ELR (cell line): Measurements from ENCODE around the gene MCTP1.

Source experiments
- DNase-seq: peaks from one replicate; pipeline ENCODE4 v3.0.0-alpha.2; 2015; ENCODE audit warnings: low read depth

MCTP1 gene

GRCh38 chr5:94759022-94759421 is 525.9 kb downstream of the MCTP1 start:
- DNase-seq: no peak

- peak; percentile 37 for DNase-seq
Measured at GRCh38 chr5:94754824-94755223, 530.1 kb downstream of the MCTP1 start.

DNA sequence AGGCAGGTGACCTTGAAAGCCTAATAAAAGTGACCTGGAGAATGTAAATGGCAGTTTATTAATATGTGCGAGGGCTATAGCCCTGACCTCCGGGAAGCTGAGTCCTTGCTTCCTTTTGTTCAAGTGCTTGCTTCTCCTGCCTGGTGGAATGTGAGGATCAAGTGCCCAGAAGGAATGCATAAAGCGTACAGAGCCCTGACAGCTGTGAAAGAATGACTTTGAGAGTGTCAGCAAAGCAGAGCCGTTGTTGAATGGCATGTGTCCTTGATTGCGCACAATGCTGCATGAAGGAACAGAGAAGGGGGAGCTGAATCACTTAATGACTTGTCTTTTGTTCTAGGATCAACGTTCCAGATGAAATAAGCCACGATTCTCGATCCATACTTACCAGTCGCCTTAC is 533.4 kb downstream of the MCTP1 start:
- DNase-seq: no peak

DNA sequence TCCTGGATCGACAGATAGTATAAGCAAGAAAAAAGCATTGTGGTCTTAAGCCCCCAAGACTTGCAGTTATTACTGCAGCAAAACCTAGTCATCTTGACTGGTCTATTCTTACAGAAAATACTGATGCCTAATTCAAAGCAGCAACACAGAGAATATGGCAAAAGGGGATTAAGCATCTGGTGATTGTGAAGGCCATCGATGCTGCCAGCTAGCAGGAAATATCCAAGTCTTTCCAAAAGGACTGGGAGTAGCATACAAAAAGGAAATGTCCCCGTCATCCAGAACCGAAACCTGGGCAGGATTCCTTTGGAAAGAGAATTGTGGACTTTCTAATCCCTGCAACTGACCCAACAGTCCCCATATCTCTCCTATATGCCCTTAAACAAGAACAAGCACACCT is 534.2 kb downstream of the MCTP1 start:
- DNase-seq: no peak

DNA sequence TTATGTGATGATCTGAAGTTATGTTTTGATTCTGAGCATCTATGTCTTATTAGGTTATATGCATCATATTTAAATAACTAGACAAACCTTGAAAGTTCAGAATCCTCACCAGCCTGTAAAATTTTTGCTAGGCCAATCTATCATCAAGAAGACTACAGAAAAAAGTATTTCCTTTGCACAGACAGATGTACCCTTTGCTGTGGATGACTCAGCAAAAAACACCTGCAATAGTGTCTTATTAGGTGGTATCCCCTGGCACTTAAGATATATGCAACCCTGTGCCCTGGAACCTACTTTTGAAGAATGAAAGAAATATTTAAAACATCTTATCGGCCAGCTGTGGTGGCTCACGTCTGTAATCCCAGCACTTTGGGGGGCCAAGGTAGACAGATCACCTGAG is 535.9 kb downstream of the MCTP1 start:
- DNase-seq: no peak

- no peak for DNase-seq
Measured at GRCh38 chr5:94748212-94748611, 536.7 kb downstream of the MCTP1 start.

- DNase-seq: no peak
Measured at GRCh38 chr5:94747371-94747770, 537.5 kb downstream of the MCTP1 start.

DNA sequence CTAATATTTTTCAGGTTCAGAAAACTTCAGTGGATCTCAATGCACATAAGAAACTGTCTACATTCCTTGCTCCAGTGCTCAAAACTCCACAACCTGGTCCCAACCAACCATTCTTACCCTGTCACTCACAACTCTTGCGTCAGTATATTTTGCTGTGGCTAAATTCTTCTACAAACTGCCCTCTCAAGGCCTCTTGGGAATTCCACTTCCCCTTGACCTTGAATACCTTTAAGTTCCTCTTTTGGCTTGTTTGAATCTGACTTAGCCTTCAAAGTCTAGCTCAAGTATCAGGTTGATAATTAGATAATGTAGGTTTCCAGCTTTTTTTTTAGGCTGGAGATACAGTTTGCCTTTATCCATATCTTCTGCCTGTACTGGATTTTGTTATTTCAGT is 538.2 kb downstream of the MCTP1 start:
- DNase-seq: no peak

- DNase-seq: peak; percentile 76
Measured at GRCh38 chr5:94745786-94746730, 538.8 kb downstream of the MCTP1 start.

GRCh38 chr5:94744906-94745305 is 540.0 kb downstream of the MCTP1 start:
- no peak for DNase-seq

DNA sequence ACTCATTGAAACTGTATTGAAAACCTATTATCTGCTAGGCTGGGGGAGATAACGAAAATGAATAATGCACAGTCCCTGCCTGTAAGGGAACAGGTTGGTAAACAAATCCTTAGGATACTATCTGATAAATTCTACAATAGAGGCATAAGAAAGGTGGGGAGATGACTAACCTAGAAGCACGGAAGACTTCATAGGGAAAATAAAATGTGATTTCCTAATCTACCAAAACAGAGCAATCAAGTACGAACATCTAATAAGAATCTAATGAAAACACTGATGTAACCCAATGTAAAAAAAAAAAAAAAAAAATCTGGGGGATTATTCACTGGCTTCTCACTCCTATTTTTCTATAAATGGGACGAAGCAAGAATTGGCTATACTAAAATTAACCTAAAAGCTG is 542.0 kb downstream of the MCTP1 start:
- no peak for DNase-seq

DNA sequence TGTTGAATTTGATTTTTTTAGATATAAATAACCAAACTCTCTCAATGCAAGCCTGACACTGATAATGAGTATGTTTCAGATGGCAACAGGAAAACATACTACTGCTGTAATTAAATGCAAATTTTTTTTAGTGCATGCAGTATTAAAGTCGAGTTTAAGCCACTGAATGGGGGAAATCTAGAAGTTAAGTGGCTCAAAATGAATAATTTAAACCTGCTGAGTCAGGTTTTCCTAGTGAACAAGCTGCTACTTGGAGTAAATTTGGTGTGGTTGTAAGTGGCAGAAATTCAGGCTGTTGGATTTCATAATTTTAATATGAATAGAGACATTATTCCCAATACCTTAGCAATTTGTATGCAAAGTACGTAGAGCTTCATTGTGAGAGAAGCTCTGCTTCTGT is 544.6 kb downstream of the MCTP1 start:
- DNase-seq: no peak

GRCh38 chr5:94736498-94736897 is 548.4 kb downstream of the MCTP1 start:
- DNase-seq: no peak

DNA sequence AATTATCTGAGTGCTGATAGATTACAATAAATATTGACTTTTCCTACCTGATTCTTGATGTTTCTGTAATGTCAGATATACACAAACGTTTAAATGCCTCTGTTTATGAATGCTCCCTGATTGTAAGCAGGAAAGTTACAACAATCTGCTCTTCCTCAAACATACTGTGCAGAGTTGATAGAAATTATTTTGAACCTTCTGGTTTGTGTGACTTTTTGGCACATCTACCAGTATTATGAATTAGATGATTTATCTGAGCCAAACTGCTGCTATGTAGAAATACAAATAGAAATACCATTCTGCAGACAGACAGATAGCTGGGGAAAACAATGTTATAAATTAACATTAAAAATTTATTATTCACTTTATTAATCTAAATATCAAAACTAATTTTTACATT is 553.4 kb downstream of the MCTP1 start:
- DNase-seq: no peak

GRCh38 chr5:94725142-94725541 is 559.8 kb downstream of the MCTP1 start:
- no peak for DNase-seq

- DNase-seq: no peak
Measured at GRCh38 chr5:94715768-94716167, 569.1 kb downstream of the MCTP1 start.

DNA sequence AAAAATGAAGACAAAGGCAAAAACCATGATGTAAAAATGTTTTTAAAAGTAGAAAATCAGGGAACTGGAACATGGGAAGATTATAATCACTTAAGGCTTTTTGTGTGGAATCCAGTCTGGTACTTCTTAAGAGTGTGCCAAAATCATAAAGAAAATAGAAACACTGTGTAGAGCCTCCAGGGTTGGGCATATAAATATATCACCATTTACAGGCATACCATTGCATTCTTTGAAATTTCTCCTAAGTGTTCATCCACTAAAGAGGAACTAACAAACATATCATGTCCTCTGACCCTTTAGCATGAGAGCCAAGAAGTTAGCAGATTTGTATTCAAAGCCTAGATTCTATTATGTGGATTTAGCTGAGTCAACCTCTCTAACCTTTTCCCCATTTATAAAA is 573.1 kb downstream of the MCTP1 start:
- no peak for DNase-seq

DNA sequence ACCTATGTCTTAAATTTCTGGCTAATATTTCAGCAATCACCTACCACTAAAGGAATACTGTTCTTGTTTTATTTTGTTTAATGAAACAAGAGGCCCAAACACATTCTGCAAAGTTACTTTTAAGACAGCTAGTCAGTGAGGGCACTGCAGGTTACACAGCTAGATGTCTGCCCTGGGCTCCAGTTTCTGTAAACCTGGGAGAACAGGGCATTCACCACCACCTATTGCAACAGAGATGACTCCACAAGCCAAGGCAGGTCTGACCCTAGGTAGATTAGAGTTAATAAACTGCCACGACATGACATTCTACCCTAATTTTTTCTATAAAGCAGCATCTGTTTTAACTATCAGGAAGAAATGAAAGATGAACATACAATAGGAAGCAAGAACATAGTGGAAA is 575.6 kb downstream of the MCTP1 start:
- no peak for DNase-seq

DNA sequence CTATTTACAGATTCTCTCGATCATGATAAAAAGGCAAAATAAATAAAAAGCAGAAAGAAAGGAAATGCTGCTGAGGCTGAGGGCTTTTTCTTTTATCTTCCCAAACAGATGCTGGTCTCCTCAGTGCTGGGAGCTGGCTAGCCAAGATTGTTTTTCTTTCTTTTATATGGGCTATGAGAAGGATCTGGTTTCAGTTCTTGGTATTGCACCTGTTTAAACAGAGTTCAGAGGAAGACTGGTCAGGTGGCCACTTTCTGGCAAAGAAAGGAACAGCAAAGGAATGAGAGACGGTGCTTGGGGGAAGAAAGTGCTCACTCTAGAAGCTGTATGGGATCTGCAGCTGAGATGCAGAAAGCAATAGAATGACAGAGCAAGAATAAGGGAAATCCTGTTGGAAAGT is 577.5 kb downstream of the MCTP1 start:
- DNase-seq: no peak

DNA sequence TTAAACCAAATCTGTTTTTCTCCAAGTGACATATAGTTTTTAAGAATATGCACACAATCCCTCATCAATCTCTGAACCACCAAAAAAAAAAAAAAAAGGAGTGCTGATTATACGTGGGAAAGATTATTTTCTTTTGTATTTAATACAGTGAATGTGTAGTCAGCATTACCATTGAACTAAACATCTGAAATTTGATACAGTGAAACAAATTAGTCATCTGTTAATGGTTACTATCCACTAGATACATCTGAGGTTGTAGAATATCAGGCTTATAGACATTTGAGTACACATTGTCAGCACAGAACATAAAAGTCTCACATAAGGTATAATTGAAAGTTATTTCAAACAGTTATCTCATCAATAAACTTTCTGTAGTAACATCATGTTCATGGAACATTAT is 579.5 kb downstream of the MCTP1 start:
- peak; percentile 32 for DNase-seq

DNA sequence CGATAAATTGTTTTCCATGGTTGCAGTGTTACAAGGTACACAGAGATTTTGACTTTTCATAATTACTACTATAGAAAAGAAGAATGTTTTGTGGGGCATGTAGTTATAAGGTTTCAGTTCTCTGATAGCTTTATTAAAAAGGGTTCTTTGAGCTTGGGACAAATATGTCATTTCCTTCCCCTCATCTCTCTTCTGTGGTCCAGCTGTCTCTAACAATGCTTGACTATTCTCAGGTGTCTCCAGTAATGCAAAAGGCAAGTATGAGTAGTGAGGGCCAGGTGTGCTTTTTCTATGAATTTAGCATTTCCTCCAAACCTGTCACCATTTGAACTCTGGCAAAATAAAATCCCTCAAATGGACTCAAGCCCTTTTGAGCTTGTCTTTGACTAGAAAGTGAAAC is 582.2 kb downstream of the MCTP1 start:
- no peak for DNase-seq

DNA sequence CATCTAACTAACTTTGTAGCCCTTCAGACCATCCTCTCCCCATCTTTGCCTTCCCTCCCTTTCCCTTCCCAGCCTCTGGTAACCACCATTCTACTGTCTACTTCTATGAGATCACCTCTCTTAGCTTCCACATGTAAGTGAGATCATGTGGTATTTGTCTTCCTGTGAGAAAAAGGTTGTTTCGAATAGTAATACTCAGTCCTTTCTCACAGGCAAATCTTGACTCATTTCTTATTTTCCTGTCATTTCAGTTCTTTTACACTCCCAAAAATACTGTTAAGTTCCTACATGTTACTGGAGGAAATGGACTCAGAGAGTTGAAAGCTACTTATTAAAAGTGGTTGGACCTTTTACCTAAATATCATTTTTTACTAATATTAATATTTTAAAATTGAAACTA is 584.3 kb downstream of the MCTP1 start:
- DNase-seq: no peak

DNA sequence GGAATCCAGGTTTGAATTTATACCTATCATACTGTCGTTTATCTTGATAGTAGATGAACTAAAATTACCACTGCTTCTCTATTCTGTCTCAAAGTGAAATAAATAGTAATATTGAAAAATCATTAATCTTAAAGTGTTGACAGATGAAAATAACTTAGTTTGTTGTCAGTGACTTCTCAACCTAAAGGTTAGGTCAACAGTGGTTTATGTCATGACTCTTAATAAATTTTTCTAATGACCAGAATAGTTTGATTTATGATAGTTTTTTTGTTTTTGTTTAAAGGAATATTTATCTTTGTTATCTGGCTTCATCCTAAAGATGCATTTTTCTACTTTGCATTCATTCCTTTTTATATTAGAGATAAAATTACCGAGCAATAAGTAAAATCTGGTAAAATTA is 585.3 kb downstream of the MCTP1 start:
- DNase-seq: no peak

DNA sequence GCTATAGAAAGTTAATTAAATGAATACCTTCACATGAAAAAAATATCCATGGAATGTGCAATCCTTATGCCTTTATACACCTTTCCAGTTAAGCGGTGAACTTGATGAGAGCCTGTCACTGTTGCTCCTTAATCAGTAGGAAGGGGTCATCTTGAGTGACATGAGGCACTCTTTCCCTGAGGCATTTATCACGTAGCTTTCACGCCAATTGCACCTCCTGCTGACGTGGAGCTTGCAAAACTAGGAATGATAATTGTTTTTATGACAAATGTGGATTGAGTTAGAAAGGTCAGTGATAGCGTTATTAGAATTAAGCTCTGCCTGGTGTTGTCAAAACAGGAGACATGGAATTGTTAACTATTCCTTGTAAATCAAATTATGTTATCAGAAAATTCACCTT is 586.7 kb downstream of the MCTP1 start:
- no peak for DNase-seq
